ENCODE data around the gene RBKS.
"Not testable (repeated sequence)": the region's sequence is repeated elsewhere in the genome, so short reads cannot be mapped to it uniquely, and the experiment has no call there.

The RBKS gene

DNA sequence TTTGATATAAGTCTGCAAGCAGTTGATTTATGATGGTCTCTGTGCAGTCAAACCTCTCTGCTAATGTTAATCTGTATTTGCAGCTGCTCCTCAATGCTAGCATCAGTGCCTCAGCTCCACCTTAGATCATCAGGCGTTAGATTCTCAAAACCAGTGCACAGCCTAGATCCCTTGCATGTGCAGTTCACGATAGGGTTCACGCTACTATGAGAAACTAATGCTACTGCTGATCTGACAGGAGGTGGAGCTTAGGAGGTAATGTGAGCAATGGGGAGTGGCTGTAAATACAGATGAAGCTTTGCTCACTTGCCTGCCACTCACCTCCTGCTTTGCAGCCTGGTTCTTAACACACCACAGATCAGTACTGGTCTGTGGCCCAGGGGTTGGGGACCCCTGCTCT, 18.4 kb downstream of the RBKS start:
- no peak for DNase-seq (ENCODE audit: low read depth)

DNA sequence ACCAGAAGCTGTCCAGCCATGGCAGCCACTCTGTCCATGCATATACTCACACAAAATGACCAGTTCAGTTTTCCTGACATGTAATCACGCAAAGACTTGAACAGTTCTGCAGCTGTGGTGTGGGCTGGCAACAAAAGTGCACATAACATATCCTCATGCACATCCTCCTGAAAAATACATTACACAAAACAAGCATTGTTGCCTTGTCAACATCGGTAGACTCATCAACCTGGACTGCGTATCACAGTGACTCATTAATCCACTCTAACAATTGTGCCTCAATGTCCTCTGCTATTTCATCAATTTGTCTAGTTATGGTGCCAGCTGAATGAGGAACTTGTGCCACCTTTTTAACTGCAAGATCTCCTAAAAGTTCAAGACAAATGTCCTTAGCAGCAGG, 19.5 kb downstream of the RBKS start:
- DNase-seq (ENCODE audit: low read depth), result no peak

DNA sequence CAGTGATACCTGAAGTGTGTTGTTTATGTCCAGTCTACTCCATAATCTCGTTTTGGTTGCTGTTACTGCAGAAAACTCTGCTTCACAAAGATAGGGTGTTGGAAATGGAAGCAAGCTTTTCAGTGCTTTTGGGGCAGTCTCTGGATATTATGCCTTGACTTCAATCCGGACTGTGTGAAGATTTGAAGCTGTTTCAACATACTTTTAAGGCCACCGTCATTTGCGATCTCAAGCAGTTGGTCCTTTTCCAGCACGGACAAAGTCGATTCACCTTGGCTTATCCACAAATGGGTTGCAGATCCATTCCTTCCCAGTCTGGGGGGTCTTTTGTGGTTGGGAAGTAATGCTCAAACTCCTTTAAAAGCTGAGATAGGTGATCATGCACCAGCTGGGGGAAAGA, 20.4 kb downstream of the RBKS start:
- no peak for DNase-seq (ENCODE audit: low read depth)

DNA sequence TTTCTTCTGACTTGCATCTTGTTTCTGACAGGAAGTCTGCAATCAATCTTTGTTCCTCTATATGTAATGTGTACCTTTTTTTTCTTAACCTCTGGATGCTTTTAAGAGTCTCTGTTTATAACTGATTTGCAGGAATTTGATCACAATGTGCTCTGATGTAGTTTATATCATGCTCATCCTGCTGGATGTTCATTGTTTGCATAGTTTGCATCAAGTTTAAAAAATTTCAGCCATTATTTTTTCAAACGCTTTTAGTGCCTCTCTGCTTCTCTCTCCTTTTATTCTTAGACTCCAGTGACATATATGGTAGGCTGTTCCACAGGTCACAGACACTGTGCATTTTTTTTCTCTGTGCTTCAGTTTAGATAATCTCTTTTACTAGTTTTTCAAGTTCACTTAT, 23.9 kb downstream of the RBKS start:
- no peak for DNase-seq (ENCODE audit: low read depth)

DNA sequence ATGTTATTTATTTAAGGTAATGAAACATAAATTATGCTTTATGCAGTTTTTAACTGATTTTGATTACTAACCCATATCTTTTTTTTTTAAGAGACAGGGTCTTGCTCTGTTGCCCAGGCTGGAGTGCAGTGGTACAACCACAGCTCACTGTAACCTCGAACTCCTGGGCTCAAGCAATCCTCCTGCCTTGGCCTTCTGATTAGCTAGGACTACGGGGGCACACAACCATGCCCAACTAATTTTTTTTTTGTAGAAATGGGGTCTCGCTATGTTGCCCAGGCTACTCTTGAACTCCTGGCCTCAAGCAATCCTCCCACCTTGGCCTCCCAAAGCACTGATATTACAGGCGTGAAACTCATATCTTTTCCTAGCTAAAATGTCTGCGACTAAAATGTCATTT, 26.2 kb downstream of the RBKS start:
- not testable (repeated sequence) for DNase-seq (ENCODE audit: low read depth)

DNA sequence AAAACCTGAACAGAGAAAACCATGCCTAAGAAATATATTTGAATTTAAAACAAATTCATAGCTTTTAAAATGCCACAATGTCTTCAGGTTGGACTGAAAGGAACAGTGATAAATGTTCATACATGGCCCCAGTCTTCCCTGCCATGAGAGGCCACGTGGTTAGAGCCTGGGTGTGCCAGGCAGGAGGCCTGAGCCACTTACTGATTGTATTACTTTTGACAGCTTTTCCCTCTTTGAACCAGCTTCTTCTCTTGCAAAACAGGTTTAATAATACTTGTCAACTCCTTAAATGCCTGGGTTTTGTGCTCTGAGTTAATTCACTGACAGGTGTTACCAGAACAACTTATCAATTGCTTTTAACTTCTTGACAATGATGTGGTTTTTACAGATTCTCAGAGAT, 27.0 kb downstream of the RBKS start:
- DNase-seq (ENCODE audit: low read depth), result no peak

DNA sequence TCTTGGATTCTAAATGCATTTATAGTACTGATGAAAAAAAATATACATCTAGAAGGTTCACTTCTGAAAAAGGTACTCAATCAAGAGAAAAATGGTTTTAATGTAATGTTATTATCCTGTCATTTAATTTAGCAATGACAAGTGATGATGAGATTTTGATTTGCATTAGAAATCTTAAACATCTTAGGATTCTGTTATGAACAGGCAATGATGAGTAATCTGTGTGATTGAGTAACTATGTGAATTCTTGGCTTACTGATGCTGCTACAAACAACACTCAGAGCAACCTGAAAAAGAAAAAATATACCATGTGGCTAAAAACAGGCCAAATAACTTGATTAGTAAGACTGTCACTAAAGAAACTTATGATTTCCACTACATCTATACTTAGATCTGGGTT, 30.1 kb downstream of the RBKS start:
- no peak for DNase-seq (ENCODE audit: low read depth)

DNA sequence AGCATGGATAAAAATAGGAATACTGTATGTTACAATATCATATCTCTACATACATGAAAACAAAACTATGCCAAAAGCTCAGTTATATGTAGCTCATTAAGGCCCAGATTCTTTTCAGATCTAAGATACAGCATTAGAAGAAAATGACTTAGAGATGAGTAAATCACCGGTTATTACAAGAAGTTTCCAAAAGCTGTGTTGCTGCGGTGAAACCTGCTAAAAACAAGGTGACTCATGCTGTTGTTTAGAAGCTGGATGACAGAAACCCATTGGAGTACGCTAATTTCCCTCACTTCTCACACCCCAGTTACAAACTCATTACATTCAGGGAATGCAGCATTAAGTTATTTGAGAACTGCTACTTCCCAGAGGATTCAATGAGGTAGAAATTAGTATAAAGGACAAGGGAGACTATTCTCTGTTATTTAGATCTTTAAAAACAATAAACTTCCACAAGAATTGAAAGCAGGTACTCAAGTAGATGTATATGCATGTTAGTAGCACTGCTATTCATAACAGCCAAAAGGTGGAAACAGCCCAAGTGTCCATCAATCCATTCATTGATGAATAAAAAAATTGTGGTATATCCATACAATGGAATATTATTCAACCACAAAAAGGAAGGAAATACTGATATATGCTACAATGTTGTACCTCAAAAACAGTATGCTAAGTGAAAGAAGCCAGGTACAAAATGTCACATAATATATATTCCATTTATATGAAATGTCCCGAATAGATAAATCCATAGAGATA, 32.6 kb downstream of the RBKS start:
- DNase-seq (ENCODE audit: low read depth), result no peak

DNA sequence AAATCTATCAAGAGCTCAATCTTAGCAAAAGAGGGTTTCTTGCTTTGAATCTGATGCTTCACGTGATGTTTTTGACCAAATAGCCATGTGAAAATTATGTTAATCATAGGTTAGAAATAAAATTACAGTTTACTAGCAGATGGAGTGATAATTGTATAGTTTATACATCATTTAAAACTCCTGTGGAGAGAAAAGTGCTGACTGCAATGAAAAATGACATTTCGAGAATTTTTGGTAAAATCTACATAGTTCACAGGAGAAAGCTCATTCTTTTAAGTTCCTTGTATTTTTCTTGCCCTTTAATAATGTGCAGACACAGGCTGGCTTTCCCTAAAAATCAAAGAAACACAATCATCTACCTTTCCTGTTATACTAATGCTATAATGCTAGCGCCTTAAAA, 33.2 kb downstream of the RBKS start:
- no peak for DNase-seq (ENCODE audit: low read depth)

DNA sequence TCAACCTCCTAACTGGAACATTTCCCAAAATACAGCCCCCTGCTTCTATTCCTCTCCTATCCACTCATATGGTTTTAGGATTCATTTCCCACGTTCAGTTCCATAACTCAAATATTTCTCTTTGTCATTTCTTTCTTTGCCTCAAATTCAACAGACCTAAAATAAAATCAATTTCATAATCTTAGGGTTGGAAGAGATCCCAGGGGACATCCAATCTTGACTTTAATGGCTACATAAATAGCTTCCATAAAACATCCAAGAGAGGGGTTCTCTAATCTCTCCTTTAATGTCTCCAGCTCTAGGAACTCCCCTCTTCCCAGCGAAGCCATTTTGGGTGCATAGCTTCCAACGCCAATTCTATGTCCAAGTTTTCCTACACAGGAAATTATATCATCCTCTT, 33.8 kb downstream of the RBKS start:
- DNase-seq (ENCODE audit: low read depth), result no peak

DNA sequence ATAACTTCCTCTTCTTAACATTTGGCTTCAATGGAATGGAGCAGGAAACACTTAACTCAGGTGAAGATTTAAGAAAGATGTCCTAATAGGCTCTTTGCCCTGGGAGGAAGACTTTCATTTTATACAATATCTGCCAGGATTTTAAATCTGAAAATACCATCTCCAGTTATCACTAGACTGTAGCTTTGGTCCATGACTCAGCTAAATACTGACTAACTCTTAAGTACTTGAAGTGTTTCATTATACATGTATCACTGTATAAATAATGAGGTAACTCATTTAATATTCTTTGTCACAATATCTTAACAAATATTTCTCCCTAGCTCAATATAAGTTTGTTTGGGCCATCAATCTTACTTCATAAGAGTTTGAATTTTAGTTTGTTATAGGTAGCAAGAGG, 34.7 kb downstream of the RBKS start:
- DNase-seq (ENCODE audit: low read depth), result no peak

DNA sequence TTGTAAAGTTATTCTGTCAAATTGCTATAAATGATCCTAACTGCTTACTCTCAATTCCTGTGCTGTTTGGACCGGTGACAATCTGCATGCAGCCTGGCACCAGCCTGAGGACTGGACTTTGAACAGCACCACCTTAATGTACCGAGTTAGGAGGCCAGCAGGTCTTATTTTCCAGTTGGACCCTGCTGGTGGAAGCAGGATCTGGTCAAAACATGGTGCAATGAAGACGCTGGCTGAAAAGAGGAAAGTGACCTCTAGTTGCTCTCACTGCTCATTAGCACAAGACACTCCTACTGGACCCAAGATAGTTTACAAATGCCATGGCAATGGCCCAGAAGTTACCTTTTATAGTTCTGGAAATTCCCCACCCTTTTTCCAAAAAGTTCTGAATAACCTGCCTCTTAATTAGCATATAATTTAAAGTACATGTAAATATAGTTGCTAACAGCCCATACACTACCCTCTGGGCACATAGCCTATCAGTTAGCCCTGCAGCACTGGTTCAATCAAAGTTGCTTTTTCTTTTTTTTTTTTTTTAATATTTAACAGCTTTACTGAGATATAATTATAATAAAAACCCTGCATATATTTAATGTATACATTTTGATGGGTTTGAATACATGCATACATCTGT, 35.8 kb downstream of the RBKS start:
- no peak for DNase-seq (ENCODE audit: low read depth)

DNA sequence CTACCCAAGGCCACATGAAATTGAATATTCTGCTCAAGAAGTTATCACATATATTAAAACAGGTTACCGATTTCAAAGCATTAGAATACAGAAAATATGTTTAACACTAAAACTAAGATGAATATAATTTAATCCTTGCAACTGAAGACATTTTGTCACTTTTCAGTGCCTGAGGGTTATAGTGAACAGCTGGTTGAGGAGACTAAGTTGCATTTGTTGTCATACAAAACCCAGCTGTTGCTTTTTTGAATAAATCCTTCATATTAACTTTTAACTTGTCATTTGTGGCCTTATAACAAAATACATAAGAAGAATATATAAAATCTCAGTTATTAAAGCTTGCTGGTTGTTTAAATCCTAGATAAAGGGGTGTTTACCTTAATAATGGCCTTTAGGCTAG, 37.5 kb downstream of the RBKS start:
- no peak for DNase-seq (ENCODE audit: low read depth)

DNA sequence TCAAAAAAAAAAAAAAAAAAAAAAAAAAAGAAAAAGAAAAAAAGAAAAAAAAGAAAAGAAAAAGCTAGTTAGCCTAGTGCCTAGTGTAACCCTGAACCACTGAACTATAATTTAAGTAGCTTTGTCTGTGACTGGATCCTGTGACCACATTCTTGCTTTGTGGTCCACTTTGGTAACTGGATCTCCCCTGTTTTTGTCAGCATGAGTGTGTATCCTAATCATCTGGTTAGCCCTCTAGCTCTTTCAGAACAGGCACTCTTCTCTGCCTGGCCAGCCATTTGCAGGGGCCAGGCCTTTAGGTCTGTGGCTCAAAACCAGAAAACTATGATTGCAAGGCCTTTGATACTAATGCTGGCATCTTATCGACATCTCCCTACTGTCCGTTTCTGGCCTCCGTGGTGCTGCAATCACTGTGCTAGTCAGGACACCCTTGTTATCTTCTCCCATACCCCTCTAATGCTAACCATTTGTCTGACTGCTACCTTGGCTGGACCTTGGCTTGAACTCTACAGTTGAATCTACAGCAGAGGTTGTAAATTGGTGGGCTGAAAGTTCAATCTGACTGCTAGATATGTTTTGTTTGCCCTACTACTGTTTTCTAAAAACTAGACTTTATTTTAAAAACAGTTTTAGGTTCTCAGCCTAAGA, 40.5 kb downstream of the RBKS start:
- DNase-seq (ENCODE audit: low read depth), result no peak

DNA sequence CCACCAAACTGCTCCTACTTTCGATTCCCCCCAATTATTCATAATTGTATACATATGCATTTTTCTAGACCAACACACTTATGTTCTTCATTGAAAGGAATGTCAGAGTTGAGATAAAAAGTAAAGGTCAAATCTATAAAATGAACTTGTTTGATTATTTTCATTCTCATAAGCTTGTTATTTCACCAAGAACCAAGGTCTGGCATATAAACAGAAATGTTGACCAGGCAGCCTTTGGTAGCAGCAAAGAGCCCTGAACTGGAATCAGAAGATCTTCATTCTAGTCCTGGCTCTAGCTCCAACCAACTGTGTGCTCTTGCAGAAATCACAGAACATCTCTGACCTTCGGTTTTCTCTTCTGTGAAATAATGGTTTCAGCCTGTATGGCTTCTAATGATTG, 42.9 kb downstream of the RBKS start:
- no peak for DNase-seq (ENCODE audit: low read depth)

DNA sequence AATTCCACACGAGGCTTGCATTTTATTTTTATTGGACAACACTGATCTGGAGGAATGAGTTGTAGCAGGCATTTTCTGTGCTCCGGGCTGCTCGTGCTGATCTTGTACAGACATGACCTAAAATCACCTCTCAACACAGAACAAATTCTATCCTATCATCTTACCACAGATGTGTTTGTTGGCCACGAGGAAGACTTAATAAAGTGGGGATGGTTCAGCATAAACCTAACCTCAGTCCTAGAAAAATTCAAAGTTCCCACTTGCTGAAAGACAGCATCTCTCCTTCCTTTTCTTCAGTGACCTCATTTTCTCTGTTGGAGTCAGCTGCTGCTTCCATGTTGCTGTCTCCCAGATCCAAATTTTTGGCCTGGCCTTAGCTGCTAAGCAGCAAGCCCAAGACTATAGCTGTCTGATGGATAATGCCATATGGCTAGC, 45.3 kb downstream of the RBKS start:
- DNase-seq (ENCODE audit: low read depth), result no peak

DNA sequence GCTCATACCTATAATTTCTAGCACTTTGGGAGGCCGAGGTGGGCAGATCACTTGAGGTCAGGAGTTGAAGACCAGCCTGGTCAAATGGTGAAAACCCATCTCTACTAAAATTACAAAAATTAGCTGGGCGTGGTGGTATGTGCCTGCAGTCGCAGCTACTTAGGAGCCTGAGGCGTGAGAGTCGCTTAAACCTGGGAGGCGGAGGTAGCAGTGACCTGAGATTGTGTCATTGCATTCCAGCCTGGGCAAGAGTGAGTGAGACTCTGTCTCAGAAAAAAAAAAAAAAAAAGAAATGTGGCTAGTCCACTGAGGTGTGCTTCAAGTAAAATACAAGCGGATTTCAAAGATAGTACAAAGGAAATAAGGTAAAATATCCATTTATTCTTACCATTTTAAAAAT, 46.2 kb downstream of the RBKS start:
- no peak for DNase-seq (ENCODE audit: low read depth)

DNA sequence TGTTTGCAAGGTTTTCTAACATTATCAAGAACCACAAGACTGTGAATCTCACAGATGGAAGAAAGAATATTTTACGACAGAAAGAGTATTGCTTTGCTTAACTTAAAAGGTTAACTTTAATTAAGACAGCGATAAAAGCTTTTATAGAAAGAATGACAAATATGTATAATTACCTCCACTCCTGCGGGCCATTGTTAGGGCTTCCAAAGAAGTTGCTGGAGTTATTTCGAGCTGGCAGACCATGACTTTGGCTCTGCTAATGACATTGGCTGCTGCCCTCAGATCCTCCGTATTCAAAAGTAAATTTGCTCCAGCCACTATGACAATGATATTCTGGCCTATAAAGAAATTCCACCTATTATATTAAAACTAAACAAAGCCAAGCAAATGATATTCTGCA, 47.3 kb downstream of the RBKS start:
- DNase-seq (ENCODE audit: low read depth), result no peak

DNA sequence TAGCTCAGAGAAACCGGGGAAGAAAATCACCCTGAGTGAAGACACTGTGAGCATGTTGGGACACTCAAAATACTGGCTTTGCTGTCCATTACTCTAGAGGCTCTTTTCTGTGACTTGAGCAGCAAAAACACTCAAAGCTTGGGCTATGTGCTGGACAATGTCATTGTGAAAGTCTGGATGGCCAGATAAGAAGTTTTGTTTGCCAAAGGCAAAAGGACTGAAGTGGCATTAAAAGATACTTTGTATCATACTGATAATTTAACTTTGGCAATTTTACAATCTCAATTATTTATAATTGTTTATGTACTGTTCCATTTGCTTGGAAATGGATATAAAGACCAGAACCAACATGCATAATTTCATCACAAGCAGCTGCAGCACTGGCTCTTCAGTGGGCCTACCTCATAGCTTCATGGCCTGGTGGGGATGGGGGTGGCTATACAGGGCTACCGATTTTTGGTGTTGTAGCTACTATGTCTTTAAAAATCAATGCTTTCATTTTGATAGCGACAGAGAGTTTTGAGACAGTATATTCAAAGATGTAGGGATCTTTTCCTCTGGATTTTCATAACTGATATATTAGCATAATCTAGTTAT, 51.1 kb downstream of the RBKS start:
- DNase-seq (ENCODE audit: low read depth), result no peak

DNA sequence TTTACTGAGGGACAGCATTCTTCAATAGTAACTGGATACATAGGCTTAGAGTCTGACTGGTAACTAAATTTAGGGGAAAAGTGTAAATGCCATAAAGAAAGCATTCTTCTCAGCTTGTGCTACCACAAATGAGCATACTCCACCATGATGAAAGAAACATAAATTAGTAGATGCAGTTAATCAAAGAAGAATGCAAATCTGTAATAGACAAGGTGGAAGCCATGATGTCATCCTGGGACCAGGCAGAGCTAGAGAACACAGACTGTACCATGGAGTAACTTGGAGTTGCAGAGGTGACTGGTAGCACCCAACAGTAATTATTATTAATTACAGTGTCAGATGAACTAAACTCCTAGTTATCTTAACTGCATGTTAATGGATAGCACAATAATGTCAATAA, 51.7 kb downstream of the RBKS start:
- DNase-seq (ENCODE audit: low read depth), result no peak

DNA sequence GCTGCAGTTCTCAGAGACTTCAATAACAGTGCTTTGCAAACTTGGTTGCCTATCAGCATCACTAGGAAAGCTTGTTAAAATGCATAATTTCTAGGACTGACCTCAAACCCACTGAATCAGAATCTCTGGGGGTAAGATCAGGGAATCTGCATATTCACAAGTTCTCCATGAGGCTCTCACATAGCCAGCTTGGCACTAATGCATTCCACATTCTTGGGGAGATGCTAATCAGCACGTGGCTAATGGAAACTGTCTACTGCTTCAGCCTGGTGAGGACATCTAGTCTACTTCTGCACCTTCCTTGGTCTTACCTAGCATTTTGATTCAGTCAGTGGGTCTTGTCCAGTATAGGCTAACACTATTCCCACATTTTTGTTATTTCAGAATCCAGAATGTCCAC, 56.3 kb downstream of the RBKS start:
- no peak for DNase-seq (ENCODE audit: low read depth)

DNA sequence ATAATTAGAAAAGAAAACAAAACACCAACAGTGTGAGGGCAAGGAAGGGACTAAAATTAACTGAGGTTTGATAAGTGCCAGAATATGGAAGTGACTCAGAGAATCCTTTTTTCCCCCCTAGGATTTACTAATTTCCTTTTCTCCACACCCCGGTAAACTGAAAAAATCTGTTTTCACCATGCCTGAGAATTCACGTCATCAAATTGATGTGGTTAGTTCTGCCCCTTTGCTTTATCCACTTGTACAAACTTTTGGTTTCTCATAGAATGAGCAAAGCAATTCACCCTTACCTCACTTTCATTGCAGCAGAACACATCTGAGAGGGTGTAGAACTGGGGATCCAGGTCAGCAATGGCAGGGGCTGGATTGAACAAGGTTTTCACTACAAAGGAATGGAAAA, 57.8 kb downstream of the RBKS start:
- no peak for DNase-seq (ENCODE audit: low read depth)

Data from stimulated activated CD8-positive, alpha-beta memory T cell treated with anti-CD3 and anti-CD28 coated beads, Interleukin-4, amount 100 ng/mL, for 24 hours (primary cell).